Glutamatergic neuron (in vitro differentiated cells): ENCODE data around the gene TTC27. TPM values are rescaled to one million over a fixed set of nuclear protein-coding genes. Genes with fewer than 3 reads are reported as not detected.

Source experiments
- DNase-seq: peaks from one replicate; pipeline ENCODE4 v3.0.0; 2022
- H3K27ac Mint-ChIP-seq: one replicate; pipeline ENCODE4 v1.8.0; 2020; ENCODE audit warnings: mild to moderate bottlenecking, mixed read lengths, inconsistent platforms; ENCODE audit not compliant: unreplicated experiment
- H3K27me3 Mint-ChIP-seq: one replicate; pipeline ENCODE4 v1.8.0; 2020; ENCODE audit warnings: mild to moderate bottlenecking, moderate library complexity, mixed read lengths, inconsistent platforms; ENCODE audit not compliant: unreplicated experiment
- H3K36me3 Mint-ChIP-seq: one replicate; pipeline ENCODE4 v1.8.0; 2020; ENCODE audit warnings: mild to moderate bottlenecking, mixed read lengths, inconsistent platforms; ENCODE audit not compliant: unreplicated experiment
- H3K4me1 Mint-ChIP-seq: one replicate; pipeline ENCODE4 v1.8.0; 2020; ENCODE audit warnings: mild to moderate bottlenecking, low read depth, mixed read lengths, inconsistent platforms; ENCODE audit not compliant: unreplicated experiment
- H3K4me3 Mint-ChIP-seq: one replicate; pipeline ENCODE4 v1.8.0; 2020; ENCODE audit warnings: mild to moderate bottlenecking, mixed read lengths, inconsistent platforms; ENCODE audit not compliant: unreplicated experiment
- H3K9me3 Mint-ChIP-seq: one replicate; pipeline ENCODE4 v1.8.0; 2020; ENCODE audit warnings: mild to moderate bottlenecking, moderate library complexity, mixed read lengths, inconsistent platforms; ENCODE audit not compliant: unreplicated experiment
- CTCF ChIP-seq: fragments of 200-600 bp; sonication (generic); IDR thresholded peaks from one replicate; pipeline ENCODE4 v1.5.0; 2021; ENCODE audit not compliant: partially characterized antibody, unreplicated experiment
- total RNA-seq: library from RNA; stranded (reverse); fragmentation: NEBNext Ultra II Directional; extraction: Animal tissue kit (Norgen Biotek cat#: 25700); gene quantifications from one replicate; pipeline ENCODE4 v1.2.1, GENCODE V29; 2021; ENCODE audit not compliant: unreplicated experiment

Gene TTC27
- total RNA-seq, 1 donor from 2014 or later, result 8.3 TPM

- TF ChIP-seq CTCF, result no peak
- no peak for DNase-seq
- H3K36me3 Mint-ChIP-seq, result no peaks in the 10 kb centered on the region
- H3K27ac Mint-ChIP-seq, result no peak overlapping the region
- no peaks in the 10 kb centered on the region for H3K27me3 Mint-ChIP-seq
- no peaks in the 10 kb centered on the region for H3K9me3 Mint-ChIP-seq
- H3K4me3 Mint-ChIP-seq, result no peak overlapping the region
- H3K4me1 Mint-ChIP-seq, result no peaks in the 10 kb centered on the region
Observed at GRCh38 chr2:32820088-32820487, 192.2 kb downstream of the TTC27 start.

GRCh38 chr2:32820701-32821100 lies 192.9 kb downstream of the TTC27 start:
- no peak for DNase-seq
- Mint-ChIP-seq H3K36me3 (no peaks in the 10 kb centered on the region), H3K4me1 (no peaks in the 10 kb centered on the region), H3K9me3 (no peaks in the 10 kb centered on the region), H3K27me3 (no peaks in the 10 kb centered on the region), H3K27ac (no peak overlapping the region), H3K4me3 (no peak overlapping the region)
- no peak for TF ChIP-seq CTCF

GRCh38 chr2:32824070-32824809 lies 196.4 kb downstream of the TTC27 start:
- no peak overlapping the region for H3K27ac Mint-ChIP-seq
- no peak for TF ChIP-seq CTCF
- DNase-seq, result no peak
- H3K4me1 Mint-ChIP-seq, result peaks cover 4% of the 10 kb centered on the region
- no peaks in the 10 kb centered on the region for H3K27me3 Mint-ChIP-seq
- no peaks in the 10 kb centered on the region for H3K36me3 Mint-ChIP-seq
- H3K9me3 Mint-ChIP-seq, result no peaks in the 10 kb centered on the region
- H3K4me3 Mint-ChIP-seq, result no peak overlapping the region

- no peak overlapping the region for H3K4me3 Mint-ChIP-seq
- H3K27ac Mint-ChIP-seq, result no peak overlapping the region
Observed at GRCh38 chr2:32825291-32825712, 197.5 kb downstream of the TTC27 start.

More at GRCh38 chr2:32825291-32825712, 197.5 kb downstream of the TTC27 start:
- Mint-ChIP-seq H3K27me3 (no peaks in the 10 kb centered on the region), H3K9me3 (no peaks in the 10 kb centered on the region), H3K4me1 (peaks cover 4% of the 10 kb centered on the region), H3K36me3 (no peaks in the 10 kb centered on the region)
- DNase-seq, result no peak
- TF ChIP-seq CTCF, result no peak
